Colonic mucosa (tissue), 4 donors: ENCODE measurements around the gene ARHGAP10. TPM values are rescaled to one million over a fixed set of nuclear protein-coding genes. Genes with fewer than 3 reads are reported as not detected.

ENCODE experiments used
- DNase-seq: peaks from one replicate; pipeline ENCODE4 v3.0.0-alpha.2; 2020
- H3K27ac ChIP-seq: fragments of 200-600 bp; one replicate; pipeline ENCODE4 v1.8.0; 2021
- H3K27me3 ChIP-seq: fragments of 200-600 bp; one replicate; pipeline ENCODE4 v1.8.0; 2021
- H3K36me3 ChIP-seq: fragments of 200-600 bp; one replicate; pipeline ENCODE4 v1.8.0; 2021
- H3K4me1 ChIP-seq: fragments of 200-600 bp; one replicate; pipeline ENCODE4 v1.8.0; 2021; ENCODE audit warnings: mild to moderate bottlenecking
- H3K4me3 ChIP-seq: fragments of 200-600 bp; one replicate; pipeline ENCODE4 v1.8.0; 2021
- H3K9ac ChIP-seq, 2 donors: one replicate each; pipeline ENCODE4 v1.7.0; 2013; ENCODE audit warnings: control low read depth in 2 of 2, low read depth in 2 of 2, low read length in 2 of 2
- H3K9me3 ChIP-seq: fragments of 200-600 bp; one replicate; pipeline ENCODE4 v1.8.0; 2021
- intact Hi-C: fragments of 100-400 bp; cut with DNase I; formaldehyde crosslinking; loops from one replicate; pipeline ENCODE4 v1.14.1; 2022
- total RNA-seq, 2 donors: library from RNA; stranded (reverse); fragmentation: NEBNext Ultra II Directional in 1 of 2; extraction: Animal tissue kit (Norgen Biotek cat#: 25700) in 1 of 2; gene quantifications; one replicate each; pipeline ENCODE4 v1.2.1, GENCODE V29; 2021
- TF ChIP-seq, protein P1 (sequence below): fragments of 200-600 bp; IDR thresholded peaks from one replicate; pipeline ENCODE4 v1.8.0; 2022; ENCODE audit warnings: antibody characterized with exemption, mild to moderate bottlenecking
- donor health status: healthy.
- donor health status: DM: no; HTN: no; CAD: no.
- donor health status: DM: no; HTN: no; CAD: no.

Gene ARHGAP10
- total RNA-seq, 2 donors from 2014 or later: 4.4 to 7.1 TPM

DNA sequence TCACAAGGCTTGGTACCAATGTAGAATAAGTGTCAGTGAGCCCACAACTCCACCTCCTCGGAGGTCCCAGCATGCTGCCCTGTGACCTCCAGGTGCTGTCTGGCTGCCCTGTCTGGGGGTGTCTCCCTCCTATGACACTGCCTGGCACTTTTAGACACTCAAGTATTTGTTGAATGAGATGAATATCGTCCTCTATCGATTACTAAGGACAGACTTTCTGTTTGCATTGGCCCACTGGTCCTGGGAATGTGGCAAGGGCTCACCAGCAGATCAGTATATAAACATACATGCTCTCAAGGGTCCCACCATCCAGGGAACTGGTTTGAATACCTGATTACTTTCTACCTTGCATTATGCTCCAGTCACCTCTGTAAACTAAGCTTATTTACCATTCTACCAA is 377.3 kb downstream of the ARHGAP10 start:
- intact Hi-C loops: no loop called here

DNA sequence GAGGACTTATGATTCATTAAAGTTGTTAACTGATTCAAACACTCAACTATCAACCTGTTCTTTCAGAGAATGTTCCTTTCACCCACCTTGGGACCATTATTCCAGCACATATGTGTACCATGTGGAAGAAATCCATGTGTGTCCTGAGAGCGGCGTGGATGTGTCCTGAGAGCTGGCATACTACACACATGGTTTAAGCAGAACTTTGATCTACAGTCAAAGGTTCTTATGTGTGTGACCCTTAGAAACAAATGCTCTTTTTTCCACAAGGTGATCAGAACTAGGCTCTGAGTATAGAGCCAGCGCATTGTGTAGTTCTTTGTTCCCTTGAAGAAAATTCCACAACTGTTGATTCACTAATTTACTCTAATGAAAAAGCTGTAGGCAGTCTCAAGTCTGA is 378.3 kb downstream of the ARHGAP10 start:
- no peaks in the 10 kb centered on the region for H3K9me3 ChIP-seq
- H3K4me3 ChIP-seq: no peak overlapping the region
- H3K36me3 ChIP-seq: no peaks in the 10 kb centered on the region
- TF ChIP-seq, protein P1, sequence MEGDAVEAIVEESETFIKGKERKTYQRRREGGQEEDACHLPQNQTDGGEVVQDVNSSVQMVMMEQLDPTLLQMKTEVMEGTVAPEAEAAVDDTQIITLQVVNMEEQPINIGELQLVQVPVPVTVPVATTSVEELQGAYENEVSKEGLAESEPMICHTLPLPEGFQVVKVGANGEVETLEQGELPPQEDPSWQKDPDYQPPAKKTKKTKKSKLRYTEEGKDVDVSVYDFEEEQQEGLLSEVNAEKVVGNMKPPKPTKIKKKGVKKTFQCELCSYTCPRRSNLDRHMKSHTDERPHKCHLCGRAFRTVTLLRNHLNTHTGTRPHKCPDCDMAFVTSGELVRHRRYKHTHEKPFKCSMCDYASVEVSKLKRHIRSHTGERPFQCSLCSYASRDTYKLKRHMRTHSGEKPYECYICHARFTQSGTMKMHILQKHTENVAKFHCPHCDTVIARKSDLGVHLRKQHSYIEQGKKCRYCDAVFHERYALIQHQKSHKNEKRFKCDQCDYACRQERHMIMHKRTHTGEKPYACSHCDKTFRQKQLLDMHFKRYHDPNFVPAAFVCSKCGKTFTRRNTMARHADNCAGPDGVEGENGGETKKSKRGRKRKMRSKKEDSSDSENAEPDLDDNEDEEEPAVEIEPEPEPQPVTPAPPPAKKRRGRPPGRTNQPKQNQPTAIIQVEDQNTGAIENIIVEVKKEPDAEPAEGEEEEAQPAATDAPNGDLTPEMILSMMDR: no peak
- intact Hi-C loops: no loop called here
- H3K9ac ChIP-seq: no peak overlapping the region
- no peak for DNase-seq
- no peaks in the 10 kb centered on the region for H3K27me3 ChIP-seq
- H3K27ac ChIP-seq: no peak overlapping the region
- H3K4me1 ChIP-seq: no peaks in the 10 kb centered on the region

More for the DNA sequence above, 377.3 kb downstream of the ARHGAP10 start:
- no peak overlapping the region for H3K4me3 ChIP-seq
- no peaks in the 10 kb centered on the region for H3K4me1 ChIP-seq
- no peak overlapping the region for H3K27ac ChIP-seq
- no peaks in the 10 kb centered on the region for H3K9me3 ChIP-seq
- H3K27me3 ChIP-seq: no peaks in the 10 kb centered on the region
- TF ChIP-seq, protein P1: no peak
- no peak for DNase-seq
- H3K36me3 ChIP-seq: no peaks in the 10 kb centered on the region
- no peak overlapping the region for H3K9ac ChIP-seq

DNA sequence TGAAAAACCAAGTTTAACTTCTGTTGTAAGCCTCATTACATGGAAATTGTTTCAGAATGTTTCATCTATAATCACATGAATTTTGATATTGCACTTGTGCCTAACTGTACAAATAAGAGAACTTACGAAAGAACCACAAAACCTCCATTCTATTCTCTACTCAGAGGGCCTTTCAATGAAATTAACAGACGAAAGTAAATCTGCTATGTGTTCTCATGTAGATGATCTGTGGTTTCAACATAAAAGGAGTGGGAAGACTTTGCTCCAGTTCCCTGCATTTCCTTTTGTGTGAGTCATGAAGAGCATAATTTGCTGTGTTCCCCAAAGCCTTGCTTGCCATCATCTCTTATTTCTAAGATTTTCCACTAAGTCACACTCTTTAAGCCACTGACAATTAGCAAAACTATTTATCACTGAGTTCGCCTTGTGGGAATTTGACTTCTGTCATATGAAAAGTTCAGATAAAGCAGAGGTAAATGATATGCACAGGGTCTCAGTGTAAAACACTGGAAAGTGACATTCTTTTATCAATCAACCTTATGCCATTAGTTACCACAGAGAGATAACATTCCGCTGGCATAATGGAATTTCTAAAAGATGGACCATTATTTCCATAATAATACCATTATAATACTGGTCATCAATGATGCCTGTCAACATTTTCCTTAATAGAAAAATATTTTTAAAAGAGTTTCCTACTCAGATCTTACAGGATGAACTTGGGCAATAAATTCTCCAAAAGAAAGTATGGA is 380.5 kb downstream of the ARHGAP10 start:
- Histone ChIP-seq H3K4me3 (no peak overlapping the region), H3K36me3 (no peaks in the 10 kb centered on the region), H3K9ac (no peak overlapping the region), H3K27me3 (no peaks in the 10 kb centered on the region), H3K9me3 (no peaks in the 10 kb centered on the region), H3K27ac (no peak overlapping the region), H3K4me1 (no peaks in the 10 kb centered on the region)
- DNase-seq: no peak
- intact Hi-C loops: no loop called here
- TF ChIP-seq, protein P1: no peak

DNA sequence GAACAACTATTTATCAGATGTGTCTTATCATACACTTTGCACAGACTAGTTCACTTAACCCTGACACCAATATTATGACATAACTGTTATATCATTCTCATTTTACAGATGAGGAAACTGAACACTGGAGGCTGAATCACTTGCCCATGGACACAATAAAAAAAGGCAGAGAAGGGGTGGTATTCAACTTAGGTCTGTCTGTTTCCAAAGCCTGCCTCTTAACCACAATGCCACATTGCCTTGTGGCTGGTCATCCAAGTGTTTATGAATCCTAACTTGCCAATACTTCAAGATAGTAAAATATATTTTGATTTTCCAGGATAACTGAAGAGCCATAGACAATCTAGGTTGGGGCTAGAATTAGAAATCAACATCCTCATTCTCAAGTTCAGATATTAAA is 382.5 kb downstream of the ARHGAP10 start:
- intact Hi-C loops: no loop called here
- Histone ChIP-seq H3K27ac (no peak overlapping the region), H3K9me3 (no peaks in the 10 kb centered on the region), H3K4me1 (no peaks in the 10 kb centered on the region), H3K27me3 (no peaks in the 10 kb centered on the region), H3K36me3 (no peaks in the 10 kb centered on the region), H3K9ac (no peak overlapping the region), H3K4me3 (no peak overlapping the region)
- no peak for DNase-seq
- TF ChIP-seq, protein P1: no peak

DNA sequence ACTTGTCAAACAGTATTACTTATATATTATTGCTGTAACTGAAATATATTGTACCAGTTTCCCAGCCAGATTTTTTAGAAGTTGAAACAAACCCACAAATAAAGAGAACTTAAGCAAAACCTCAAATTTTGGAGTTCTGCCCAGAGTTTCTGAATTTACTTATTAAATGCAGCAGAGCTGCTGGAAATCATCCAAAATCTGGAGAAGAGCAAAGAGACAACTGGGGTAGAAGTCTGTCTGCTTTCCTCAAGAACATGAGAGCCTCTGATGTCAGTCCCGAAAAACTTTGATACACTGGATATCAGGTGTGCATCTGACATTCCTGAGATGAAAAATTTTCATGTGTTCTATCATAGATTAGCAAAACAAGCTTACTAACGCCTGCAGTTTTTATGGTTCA is 384.4 kb downstream of the ARHGAP10 start:
- Histone ChIP-seq H3K9ac (no peak overlapping the region), H3K4me3 (no peak overlapping the region), H3K36me3 (no peaks in the 10 kb centered on the region), H3K27me3 (no peaks in the 10 kb centered on the region), H3K27ac (no peak overlapping the region), H3K9me3 (no peaks in the 10 kb centered on the region), H3K4me1 (no peaks in the 10 kb centered on the region)
- intact Hi-C loops: no loop called here
- TF ChIP-seq, protein P1: no peak
- no peak for DNase-seq
